HPDE6-E6E7 (cell line): Measurements from ENCODE around the gene EIPR1.

Experiments used
- DNase-seq: peaks from one replicate; pipeline ENCODE4 v3.0.0; 2011; ENCODE audit warnings: missing footprints; ENCODE audit errors: extremely low spot score

EIPR1 gene

GRCh38 chr2:3324404-3325281, 53.0 kb downstream of the EIPR1 start:
- no peak for DNase-seq

GRCh38 chr2:3324036-3324386, 53.6 kb downstream of the EIPR1 start:
- DNase-seq = no peak

- DNase-seq = no peak
Measured at GRCh38 chr2:3323360-3324035, 54.1 kb downstream of the EIPR1 start.

- no peak for DNase-seq
Measured at GRCh38 chr2:3322311-3322970, 55.2 kb downstream of the EIPR1 start.

GRCh38 chr2:3321825-3322224, 55.8 kb downstream of the EIPR1 start:
- DNase-seq = no peak

GRCh38 chr2:3320910-3321605, 56.6 kb downstream of the EIPR1 start:
- DNase-seq = no peak

GRCh38 chr2:3319745-3320566, 57.7 kb downstream of the EIPR1 start:
- DNase-seq = no peak

- no peak for DNase-seq
Measured at GRCh38 chr2:3319134-3319533, 58.5 kb downstream of the EIPR1 start.

- DNase-seq = no peak
Measured at GRCh38 chr2:3317871-3318590, 59.6 kb downstream of the EIPR1 start.

- DNase-seq = no peak
Measured at GRCh38 chr2:3317277-3317685, 60.3 kb downstream of the EIPR1 start.

GRCh38 chr2:3316456-3317276, 61.0 kb downstream of the EIPR1 start:
- no peak for DNase-seq

GRCh38 chr2:3314626-3315025, 63.0 kb downstream of the EIPR1 start:
- no peak for DNase-seq

GRCh38 chr2:3313781-3314375, 63.7 kb downstream of the EIPR1 start:
- DNase-seq = no peak

GRCh38 chr2:3312576-3313345, 64.9 kb downstream of the EIPR1 start:
- DNase-seq = no peak

GRCh38 chr2:3311601-3312000, 66.0 kb downstream of the EIPR1 start:
- no peak for DNase-seq

- DNase-seq = no peak
Measured at GRCh38 chr2:3309496-3310355, 67.9 kb downstream of the EIPR1 start.

- DNase-seq = no peak
Measured at GRCh38 chr2:3307901-3308300, 69.7 kb downstream of the EIPR1 start.

GRCh38 chr2:3307236-3307635, 70.4 kb downstream of the EIPR1 start:
- no peak for DNase-seq
